NCI-H1417 treated with DMSO at 0.1 percent for 48 hours (cell line): ENCODE results near the gene FNDC3B.
"Not testable (repeated sequence)": the region's sequence is repeated elsewhere in the genome, so short reads cannot be mapped to it uniquely, and the experiment has no call there.

Source experiments
- DNase-seq: peaks from one replicate; lab custom pipeline; 2025; lab: John Stamatoyannopoulos, UW

FNDC3B gene

DNA sequence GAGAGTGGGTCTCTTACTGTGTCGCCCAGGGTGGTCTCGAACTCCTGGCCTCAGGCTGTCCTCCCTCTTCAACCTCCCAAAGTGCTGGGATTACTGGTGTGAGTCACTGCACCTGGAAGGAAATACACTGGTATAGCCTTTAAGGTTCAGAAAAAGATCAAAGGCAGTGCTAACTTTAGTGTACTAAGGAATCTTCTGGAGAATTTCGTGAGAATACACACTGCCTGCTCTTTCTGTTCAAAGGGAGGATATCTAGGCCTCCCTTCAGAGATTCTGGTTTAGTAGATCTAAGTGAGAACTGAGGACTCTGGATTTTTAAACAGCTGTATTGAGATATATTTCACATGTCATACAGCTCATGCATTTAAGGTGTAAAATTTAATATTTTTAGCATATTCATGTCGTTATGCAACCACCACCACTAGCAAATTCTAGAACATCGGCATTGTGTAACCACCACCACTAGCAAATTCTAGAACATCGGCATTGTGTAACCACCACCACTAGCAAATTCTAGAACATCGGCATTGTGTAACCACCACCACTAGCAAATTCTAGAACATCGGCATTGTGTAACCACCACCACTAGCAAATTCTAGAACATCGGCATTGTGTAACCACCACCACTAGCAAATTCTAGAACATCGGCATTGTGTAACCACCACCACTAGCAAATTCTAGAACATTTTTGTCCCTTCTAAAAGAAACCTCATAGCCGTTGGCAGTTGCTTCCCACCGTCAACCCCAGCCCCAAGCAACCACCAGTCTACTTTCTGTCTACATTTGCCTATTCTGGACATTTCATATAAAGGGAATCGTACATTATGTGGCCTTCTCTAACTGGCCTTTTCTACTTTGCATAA, 54.4 kb downstream of the FNDC3B start:
- DNase-seq: not testable (repeated sequence)

DNA sequence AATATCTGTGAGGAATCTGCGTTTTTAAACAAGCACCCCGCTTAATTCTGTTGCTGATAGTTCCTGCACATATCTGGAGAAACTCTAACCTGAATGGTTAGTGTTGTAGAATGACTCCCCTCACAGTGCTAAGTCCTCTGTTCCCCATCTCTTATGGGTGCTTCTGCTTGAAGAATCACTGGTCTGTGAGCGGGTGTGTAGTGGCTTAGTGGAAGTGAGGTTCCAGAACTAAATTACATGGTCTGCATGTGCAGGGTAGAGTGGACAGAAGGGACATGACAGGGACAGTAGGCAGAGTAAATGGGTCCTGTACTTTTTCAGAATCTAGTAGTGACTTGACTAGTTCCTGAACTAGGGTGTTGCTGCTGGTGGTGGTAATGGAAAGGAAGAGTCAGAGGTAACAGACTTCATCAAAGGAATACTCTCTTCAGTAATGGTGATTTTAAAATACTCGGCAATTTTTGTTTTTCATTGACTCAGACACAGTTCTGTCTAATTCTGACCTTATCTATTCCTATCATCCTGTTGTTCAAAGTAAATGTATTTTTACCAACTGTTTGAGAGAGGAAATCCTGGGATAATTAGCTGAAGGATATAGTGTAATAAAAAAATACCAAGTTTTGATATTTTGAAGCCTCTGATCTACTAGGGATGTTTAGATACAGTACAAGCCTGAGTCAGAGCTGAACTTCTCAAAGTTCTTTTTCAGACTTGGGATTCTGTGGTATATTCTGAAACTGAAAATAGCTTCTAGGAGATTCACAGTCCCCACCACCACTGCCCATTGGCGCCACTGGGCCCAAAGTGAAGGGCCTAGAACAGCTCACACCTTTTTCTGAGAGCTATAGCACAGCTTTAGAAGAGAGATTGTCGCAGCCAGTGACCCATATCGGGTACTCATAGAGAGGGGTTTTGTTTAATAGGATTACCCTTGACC, 55.5 kb downstream of the FNDC3B start:
- DNase-seq: no peak

DNA sequence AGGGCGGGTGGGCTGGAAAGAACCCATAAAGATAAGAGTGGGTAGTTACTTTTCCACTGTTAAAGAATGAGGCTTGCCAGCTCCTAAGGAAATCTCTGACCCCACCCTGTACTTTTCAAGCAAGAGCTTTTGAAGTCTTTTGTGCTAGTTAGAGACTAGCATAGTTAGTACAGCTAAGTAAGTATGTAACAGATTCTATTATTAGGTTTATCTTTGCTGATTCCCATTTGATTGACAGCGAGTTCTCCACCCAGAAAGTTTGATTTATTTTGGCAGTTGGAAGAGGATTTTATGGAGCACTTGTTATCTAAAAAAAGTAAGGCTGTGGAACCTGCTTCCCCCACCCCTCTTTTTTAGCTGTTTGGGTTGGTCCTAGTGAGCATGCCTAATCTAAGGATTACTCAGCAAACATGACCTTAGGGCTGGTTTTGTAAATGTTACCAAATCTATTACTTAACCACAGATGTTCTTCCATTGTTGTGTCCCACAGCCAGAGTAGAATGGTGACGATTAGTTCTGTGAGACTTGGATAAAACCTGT, 57.6 kb downstream of the FNDC3B start:
- DNase-seq: no peak

DNA sequence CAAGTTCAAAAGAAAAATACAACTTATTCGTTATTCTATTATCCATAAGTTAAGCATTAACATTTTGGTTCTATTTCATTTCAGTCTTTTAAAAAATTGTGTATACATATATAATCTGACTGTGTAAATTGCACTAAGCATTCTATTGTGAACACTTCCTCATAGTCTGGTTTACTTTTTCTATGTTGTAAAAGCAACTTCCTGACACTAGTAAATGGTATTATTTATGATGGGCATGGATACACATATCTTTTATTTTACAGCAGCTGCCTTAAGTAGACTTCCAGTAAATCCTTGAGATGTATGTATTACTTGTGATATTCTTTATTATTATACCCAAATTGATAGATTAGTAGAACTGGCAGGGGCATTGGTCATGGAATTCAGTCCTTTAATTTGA, 58.2 kb downstream of the FNDC3B start:
- no peak for DNase-seq

DNA sequence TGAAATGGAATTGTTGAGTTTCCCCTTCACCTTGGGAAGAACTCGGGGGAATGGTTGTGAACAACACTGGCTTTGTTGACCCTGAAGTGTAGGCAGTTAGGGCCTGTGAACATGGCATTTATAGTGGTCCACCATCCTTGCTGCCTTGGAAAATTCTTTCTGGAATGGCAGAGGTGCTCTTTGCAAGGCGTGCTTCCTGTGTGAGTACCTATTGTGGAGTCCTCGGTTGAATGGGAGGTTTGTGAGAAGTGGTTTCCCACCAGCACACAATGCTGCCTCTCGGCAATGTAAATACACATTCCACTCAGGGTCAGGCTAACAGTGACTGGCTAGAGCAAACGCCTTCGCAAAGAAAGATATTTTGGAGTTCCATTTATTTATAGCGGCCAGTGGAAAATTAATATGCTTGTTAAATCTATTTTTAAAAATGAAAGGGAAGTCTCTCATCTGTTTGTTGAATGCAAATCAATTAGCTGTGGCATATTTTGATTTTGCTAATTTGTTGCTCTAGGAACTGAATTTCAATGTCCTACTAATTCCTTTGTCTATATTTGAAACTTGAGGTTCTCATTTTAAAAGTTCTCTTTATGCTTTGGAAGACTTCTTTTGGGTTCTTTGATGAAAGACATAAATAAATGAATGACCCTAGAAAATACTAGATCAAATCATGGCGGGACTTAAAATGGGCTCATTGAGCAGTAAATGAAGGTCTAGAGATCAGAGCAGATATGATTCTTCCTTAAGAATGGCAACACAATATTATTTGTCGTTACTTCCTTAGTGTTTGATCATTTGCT, 59.5 kb downstream of the FNDC3B start:
- DNase-seq: no peak

DNA sequence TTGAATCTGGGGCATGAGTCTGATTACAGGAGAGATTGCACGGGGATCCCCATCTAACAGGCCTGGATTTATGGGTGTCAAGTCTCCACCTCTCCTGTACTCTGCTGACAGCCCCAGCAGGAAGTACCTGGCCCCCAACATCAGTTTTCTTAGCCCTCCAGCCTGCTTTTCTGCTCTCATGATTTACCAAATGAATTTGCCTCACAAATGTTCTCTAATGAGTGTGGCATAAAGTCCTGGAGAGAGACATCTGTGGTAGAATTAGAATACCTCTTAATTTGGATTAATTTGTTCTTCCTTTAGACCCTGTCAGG, 60.1 kb downstream of the FNDC3B start:
- no peak for DNase-seq

DNA sequence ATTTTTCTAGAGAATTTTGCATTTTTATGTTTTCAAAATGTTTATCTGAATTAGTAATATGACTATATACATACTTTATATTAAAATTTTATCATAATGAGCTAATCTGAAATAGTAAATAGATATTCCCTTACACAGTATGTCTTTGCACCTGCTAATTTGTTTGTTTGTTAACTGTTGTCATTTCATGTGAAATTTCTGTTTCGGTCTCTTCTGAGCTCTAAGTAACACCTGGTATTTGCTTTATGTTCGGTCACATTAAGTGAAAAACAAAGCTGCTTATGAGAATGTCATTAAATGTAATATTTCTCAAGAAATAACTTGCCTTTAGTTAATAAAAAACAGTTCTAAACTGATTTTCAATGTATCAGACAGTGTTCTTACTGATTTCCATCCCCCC, 61.1 kb downstream of the FNDC3B start:
- DNase-seq: no peak

DNA sequence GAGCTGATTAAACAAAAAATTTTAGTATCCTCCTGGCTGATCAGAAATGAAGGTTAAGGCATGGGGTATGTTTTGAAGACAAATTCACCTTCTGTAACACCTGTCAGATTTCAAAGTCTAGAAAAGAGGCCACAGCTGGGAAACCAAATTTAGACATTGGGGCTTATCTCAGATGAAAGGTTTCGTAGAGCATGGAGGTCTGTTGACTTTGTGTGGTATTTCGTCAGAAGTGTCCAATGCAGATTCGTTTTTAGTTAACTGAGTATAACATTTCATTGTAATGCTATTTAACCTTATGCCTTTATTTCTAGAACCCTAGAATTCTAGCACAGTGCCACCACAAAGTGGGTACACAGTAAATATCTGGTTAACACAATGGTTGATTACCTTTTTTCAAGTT, 61.7 kb downstream of the FNDC3B start:
- no peak for DNase-seq

DNA sequence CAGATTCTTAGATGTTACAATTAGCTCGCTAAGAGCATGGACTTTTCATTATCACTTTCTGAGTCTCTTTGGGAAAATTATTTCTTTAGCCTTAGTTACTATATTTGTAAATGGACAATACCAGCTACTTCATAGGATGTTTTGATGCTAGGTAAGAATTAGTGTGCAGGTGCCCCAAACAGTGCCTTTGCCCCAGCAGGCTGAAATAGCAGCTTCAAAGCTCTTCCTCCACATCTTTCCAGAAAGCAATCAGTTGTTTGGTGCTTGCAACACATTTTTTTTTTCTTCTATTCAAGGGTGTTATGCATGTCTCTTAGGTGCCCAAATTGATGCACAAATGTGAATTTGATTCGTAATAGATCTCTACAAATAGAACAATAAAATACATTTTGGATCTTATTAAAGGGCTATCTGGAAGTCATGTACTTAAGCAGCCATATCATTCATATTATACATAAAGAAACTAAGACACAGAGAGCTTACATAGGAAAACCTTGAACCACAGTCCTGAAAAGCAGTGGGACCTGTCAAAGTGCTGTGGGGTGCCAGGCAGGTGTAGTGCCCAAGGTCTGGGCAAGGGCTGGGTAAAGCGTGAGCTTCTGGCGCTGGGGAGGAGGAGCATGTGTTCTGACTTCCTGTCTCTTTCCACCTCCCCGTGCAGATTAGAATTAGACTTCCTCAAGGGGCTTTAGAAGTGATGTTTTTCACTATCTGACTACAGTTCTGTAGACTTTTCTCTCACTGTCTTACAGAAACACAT, 62.9 kb downstream of the FNDC3B start:
- no peak for DNase-seq

DNA sequence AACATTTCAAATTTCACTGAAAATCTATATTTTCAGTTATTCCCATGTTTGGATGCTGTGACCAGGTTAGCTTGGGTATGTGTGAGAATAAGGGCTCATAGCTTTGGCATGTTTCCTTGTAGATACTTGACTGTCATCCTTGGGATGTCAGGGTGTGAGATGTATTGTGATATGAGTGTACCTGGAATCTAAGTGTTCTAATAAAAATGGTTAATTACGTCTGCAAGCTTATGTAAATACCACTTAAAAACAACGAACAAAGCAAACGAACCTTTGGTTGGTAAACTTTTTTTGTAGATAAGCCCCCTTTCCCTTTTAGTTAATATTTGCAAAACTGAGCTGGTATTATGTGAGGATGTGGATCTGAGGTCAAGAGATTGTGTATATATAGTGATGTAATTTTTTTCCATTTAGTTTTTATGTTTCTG, 63.5 kb downstream of the FNDC3B start:
- no peak for DNase-seq

DNA sequence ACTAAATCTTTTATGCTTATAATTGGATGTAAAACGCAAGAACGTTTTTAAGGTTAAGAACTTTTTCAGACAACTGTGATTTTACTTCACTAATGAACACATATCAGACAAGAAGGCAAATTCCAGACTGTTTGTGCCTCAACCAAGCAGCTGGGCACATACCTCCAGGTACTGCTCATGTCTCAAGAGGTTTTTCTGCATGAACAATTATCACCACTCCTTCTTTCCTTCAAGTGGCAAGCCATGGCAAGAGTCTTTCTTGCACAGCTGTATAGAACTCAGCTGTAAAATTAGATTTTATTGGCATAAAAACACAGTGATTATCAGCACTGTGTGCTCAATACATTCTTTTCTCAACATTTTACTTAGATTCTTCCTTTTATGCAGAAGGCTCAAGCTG, 64.3 kb downstream of the FNDC3B start:
- no peak for DNase-seq

DNA sequence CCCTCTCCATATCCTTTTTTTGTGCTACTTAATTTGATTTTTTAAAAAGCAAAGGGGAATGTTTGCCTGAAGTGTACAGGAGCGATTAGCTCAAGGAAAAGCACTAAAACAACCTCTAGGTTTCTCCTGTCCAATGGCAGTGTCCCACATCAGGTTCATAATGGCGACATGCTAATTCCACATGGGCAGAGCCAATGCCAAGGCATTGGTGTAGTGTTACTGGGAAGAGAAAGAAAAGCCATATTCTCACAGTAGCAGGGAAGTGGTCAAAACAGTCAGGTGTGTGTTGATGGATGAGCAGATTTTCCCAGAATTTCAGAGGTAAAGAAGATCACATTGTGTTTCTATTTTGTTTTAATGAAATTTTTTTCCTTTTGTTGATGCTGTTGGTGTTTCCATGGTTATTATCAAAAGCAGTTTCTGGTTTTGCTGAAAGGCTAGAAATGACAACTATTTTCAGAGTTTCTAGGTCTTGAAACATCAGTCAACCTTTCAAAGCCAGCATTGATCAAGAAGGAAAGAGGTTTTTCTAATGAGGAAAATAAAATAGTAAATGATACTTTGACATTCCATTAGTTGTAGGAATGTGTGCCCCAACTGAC, 65.2 kb downstream of the FNDC3B start:
- DNase-seq: no peak

DNA sequence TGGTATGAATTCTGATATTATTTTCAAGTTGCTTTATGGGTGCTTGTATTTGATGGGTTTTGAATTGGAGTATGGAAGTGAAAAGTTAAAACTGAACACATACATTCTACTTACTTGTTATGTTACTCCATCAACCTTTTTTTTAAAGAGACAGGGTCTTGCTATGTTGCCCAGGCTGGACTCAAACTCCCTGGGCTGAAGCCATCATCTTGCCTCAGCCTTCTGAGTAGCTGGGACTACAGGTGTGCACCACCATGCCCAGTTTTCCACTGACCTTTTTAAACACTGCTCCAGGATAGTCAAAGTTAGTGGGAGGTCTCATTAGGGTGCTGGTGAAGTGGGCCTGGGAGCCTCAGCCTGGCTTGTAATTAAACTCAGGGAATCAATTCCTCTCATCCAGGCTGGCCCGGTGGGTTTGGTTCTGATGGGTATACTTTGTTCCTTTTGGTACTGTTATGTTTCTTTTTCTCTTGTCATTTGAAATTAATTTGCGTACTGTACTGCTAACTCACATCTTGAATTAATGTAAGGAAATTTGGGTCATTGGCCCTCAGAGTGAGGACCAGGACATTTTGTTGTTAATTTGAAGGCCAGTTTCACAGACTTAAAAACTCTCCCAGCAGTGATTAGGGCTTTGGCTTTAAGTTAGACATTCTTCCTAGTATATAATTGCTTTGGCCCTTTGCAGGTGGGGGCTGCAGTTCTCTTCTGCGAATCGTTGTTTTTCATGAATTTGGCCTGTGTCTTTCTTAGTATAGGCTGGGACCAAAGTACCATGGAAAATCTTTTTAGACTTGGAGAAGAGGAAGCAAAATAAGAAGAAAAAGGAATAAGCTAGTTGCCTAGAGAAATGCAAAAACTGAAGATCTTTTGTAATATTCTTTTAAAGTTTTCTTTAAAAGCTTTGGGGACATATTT, 66.9 kb downstream of the FNDC3B start:
- DNase-seq: no peak

DNA sequence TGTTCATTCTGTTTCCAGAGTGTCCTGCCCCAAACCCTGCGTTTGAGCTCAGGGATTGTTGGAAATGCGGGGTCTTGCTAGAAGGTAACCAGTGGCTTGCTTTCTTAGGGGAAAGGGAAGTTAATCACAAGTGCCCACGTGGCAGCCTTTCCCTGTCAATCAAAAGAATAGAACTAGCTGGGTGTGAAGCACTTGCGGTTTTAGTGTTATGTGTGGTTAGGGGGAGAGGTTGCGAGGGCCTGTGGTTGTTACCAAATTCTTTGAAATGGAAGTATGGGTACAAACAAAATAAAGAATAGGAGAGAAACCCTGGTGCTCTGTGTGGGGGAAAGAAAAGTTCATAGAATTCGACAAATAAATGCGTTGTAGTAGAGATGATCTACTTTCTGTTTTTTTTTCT, 67.6 kb downstream of the FNDC3B start:
- DNase-seq: no peak

DNA sequence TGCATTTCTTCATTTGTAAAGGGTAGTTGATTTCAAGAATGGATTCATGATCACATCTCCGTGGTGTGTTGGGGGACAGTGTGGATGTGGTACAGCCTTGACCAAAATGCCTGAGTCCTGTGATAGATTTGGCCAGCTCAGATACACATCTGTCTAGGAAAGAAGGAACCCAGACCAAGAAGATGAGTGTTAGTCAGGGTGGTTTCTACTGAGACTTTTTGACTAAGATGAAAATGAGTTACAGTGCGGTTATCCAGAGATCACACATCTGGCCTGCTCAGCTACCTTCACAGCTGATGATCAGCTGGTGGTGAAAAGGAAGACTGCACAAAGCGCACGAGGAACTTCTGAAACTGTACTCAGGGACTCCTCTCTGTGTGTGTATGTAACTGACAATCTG, 68.0 kb downstream of the FNDC3B start:
- no peak for DNase-seq

DNA sequence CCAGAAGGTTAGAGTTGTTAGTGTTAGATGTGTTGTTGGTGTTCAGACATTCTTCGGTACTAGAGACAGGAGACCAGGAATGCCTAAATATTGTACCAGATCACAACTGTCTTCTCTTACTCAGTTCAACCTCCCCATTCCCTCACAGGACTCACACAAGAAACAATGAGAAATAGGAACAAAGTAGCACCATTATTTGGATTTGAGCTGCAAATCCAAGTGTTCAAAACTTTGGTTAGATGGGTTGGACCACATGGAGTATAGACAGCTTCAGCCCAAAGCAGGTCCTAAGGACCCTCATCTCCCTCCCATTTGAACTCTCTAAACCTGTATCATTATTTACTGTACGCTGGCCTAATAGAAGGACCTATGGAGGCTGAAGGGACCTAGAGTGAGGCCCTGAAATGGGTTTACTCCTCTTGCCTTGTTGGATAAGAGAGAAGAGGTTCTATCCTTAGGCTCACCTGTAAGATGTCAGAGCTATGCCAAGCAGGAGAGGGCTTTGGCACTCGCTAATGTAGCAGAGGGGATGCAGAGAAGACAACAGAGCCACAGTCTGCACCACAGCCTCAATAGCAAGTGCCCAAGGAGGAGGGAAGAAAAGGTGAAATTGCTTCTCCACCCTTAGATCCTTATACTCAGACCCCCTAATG, 70.9 kb downstream of the FNDC3B start:
- no peak for DNase-seq

DNA sequence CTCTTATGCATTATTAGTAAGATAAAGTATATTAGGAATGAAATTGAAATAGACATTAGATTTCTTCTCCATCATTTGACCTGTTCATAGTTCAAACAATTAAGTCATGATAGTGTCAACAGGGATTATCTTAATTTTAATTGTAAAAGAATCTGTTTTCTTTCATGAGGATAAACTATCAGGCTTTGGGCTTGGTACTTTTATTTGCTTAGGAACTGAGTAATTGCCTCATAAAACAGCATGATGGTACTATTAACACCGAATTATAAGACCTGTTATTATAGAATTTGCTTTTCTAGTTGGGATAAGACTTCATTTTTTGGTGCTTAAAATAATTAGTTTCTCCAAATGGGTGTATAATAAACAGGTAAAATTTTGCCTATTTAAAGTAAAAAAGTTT, 71.8 kb downstream of the FNDC3B start:
- DNase-seq: no peak

DNA sequence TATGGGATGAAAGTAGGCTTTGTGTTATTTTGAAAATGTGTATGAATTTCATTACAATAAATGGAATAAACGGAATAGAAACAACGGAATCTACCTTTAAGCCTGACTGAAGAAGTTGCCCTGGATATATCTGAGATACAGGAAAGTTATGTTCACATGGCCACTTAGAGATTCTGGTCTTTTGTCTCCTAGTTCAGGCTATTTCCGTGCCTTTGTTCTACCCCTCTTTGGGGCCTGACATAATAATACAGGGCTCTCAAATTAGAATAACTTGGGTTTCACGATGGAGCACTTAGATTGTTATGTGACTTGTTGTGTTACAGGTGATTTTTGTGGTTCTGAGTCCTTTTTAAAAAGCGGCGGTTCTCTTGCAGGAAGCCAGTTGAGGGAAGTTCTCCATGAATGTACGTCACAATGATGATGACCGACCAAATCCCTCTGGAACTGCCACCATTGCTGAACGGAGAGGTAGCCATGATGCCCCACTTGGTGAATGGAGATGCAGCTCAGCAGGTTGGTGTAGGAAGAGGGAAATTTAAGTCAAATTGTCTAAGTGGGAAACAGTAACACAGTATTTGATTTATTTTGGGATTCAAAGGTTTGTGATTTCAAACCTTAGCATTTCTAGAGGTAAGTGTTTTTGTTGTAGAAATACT, 72.8 kb downstream of the FNDC3B start:
- DNase-seq: no peak

DNA sequence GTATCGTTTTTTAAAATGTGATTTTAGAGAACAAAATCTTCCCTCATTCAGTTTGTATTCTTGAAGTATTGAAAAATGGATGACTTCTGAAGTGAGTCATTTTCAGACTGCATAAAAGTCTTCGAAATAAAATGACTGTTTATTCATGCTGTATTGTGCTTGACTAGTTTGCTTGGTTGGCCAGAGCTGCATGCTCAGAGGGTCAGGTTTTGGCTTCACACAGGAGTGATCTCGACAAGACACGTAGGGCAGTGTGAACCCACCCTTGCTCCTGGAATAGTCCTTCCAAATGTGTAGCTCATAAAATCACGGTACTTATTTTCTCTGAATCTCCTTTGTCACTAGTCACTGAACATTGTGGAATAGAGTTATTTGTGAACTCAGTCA, 73.3 kb downstream of the FNDC3B start:
- DNase-seq: no peak
